NCI-H460 (cell line): ENCODE measurements around the gene TENM3. TPM values are rescaled to one million over a fixed set of nuclear protein-coding genes. Genes with fewer than 3 reads are reported as not detected.

Experiments used
- DNase-seq: peaks from one replicate; pipeline ENCODE4 v3.0.0-alpha.2; 2016; ENCODE audit warnings: low read depth; ENCODE audit errors: extremely low read depth
- total RNA-seq: library from RNA; depleted of rRNA; stranded (reverse); fragments of >200 nt; shearing (Covaris generic); gene quantifications from 2 replicates; pipeline ENCODE4 v1.2.3, GENCODE V29; 2014

The TENM3 gene
- total RNA-seq, 1 experiment from 2014 or later, result 13.8 TPM

- DNase-seq, result no peak
Measured at GRCh38 chr4:182443070-182443469, 199.9 kb downstream of the TENM3 start.

GRCh38 chr4:182447767-182448280, 204.6 kb downstream of the TENM3 start:
- DNase-seq, result no peak

GRCh38 chr4:182448281-182449151, 205.3 kb downstream of the TENM3 start:
- DNase-seq, result peak; percentile 77

GRCh38 chr4:182449186-182449929, 206.2 kb downstream of the TENM3 start:
- no peak for DNase-seq

- DNase-seq, result no peak
Measured at GRCh38 chr4:182449930-182450439, 206.8 kb downstream of the TENM3 start.

GRCh38 chr4:182451441-182451840, 208.2 kb downstream of the TENM3 start:
- DNase-seq, result no peak

- DNase-seq, result no peak
Measured at GRCh38 chr4:182453830-182454229, 210.6 kb downstream of the TENM3 start.

- DNase-seq, result no peak
Measured at GRCh38 chr4:182454440-182455013, 211.3 kb downstream of the TENM3 start.

GRCh38 chr4:182465114-182465513, 221.9 kb downstream of the TENM3 start:
- no peak for DNase-seq

- DNase-seq, result no peak
Measured at GRCh38 chr4:182465979-182466378, 222.8 kb downstream of the TENM3 start.

GRCh38 chr4:182470215-182470614, 227.0 kb downstream of the TENM3 start:
- DNase-seq, result no peak

- no peak for DNase-seq
Measured at GRCh38 chr4:182475539-182475938, 232.3 kb downstream of the TENM3 start.

GRCh38 chr4:182478475-182478874, 235.3 kb downstream of the TENM3 start:
- DNase-seq, result peak; percentile 29

GRCh38 chr4:182483685-182484084, 240.5 kb downstream of the TENM3 start:
- no peak for DNase-seq

GRCh38 chr4:182486881-182487280, 243.7 kb downstream of the TENM3 start:
- DNase-seq, result no peak

- no peak for DNase-seq
Measured at GRCh38 chr4:182488896-182489295, 245.7 kb downstream of the TENM3 start.

- no peak for DNase-seq
Measured at GRCh38 chr4:182489607-182490006, 246.4 kb downstream of the TENM3 start.

GRCh38 chr4:182491719-182492118, 248.5 kb downstream of the TENM3 start:
- no peak for DNase-seq

- no peak for DNase-seq
Measured at GRCh38 chr4:182492423-182492822, 249.2 kb downstream of the TENM3 start.

GRCh38 chr4:182493377-182493776, 250.2 kb downstream of the TENM3 start:
- no peak for DNase-seq

- no peak for DNase-seq
Measured at GRCh38 chr4:182494103-182494502, 250.9 kb downstream of the TENM3 start.
